ENCODE measurements around the gene CLDN1. TPM values are rescaled to one million over a fixed set of nuclear protein-coding genes. Genes with fewer than 3 reads are reported as not detected.

CLDN1 gene
- total RNA-seq, 6 experiments from 2014 or later: 79.9 to 241 (median 135) TPM

GRCh38 chr3:190359813-190360212 is 37.6 kb upstream of the CLDN1 start:
- Histone ChIP-seq H3K27me3 (no peaks in the 10 kb centered on the region), H3K27ac (no peak overlapping the region), H3K9me3 (no peaks in the 10 kb centered on the region), H3K4me1 (no peaks in the 10 kb centered on the region), H3K4me3 (no peak overlapping the region), H3K36me3 (no peaks in the 10 kb centered on the region)
- TF ChIP-seq POLR2A (IDR thresholded peaks at IDR 0.05): no peak
- TF ChIP-seq CTCF (IDR thresholded peaks at IDR 0.05): no peak
- intact Hi-C loops (cut with DNase I): no loop called here
- DNase-seq (no peak), ATAC-seq (peak; percentile 44 to 68 (median 56))
- 54% methylated on average over 2 of the region's 2 CpGs for WGBS (ENCODE audit: insufficient coverage, low coverage, low lambda C conversion rate, missing lambda C conversion rate)

- intact Hi-C loops (cut with DNase I): no loop called here
- WGBS (ENCODE audit: insufficient coverage, low coverage, low lambda C conversion rate, missing lambda C conversion rate): 77% methylated on average over 2 of the region's 2 CpGs
- Histone ChIP-seq H3K36me3 (no peaks in the 10 kb centered on the region), H3K4me3 (no peak overlapping the region), H3K27ac (no peak overlapping the region), H3K27me3 (no peaks in the 10 kb centered on the region), H3K4me1 (no peaks in the 10 kb centered on the region), H3K9me3 (no peaks in the 10 kb centered on the region)
- no peak for ATAC-seq
- no peak for TF ChIP-seq CTCF (IDR thresholded peaks at IDR 0.05)
- no peak for TF ChIP-seq POLR2A (IDR thresholded peaks at IDR 0.05)
- no peak for DNase-seq
These were observed 35.2 kb upstream of the CLDN1 start for GRCh38 chr3:190357468-190357867.

- no peak for TF ChIP-seq POLR2A (IDR thresholded peaks at IDR 0.05)
- no peak for TF ChIP-seq CTCF (IDR thresholded peaks at IDR 0.05)
- ATAC-seq (no peak), DNase-seq (no peak)
- no peaks in the 10 kb centered on the region for H3K9me3 ChIP-seq
- no peak overlapping the region for H3K27ac ChIP-seq
- no peaks in the 10 kb centered on the region for H3K27me3 ChIP-seq
- H3K4me3 ChIP-seq: no peak overlapping the region
- no peaks in the 10 kb centered on the region for H3K36me3 ChIP-seq
- H3K4me1 ChIP-seq: no peaks in the 10 kb centered on the region
- intact Hi-C loops (cut with DNase I): no loop called here
These were observed 34.0 kb upstream of the CLDN1 start for GRCh38 chr3:190356246-190356645.

- H3K36me3 ChIP-seq: no peaks in the 10 kb centered on the region
- WGBS (ENCODE audit: insufficient coverage, low coverage, low lambda C conversion rate, missing lambda C conversion rate): 92% methylated on average over 1 of the region's 1 CpG
- TF ChIP-seq POLR2A (IDR thresholded peaks at IDR 0.05) (no peak), CTCF (IDR thresholded peaks at IDR 0.05) (no peak)
- no peak overlapping the region for H3K27ac ChIP-seq
- DNase-seq: no peak
- intact Hi-C loops (cut with DNase I): no loop called here
- no peaks in the 10 kb centered on the region for H3K27me3 ChIP-seq
- no peaks in the 10 kb centered on the region for H3K4me1 ChIP-seq
- peak in 2 of 4 donors; percentile 29 to 72 for ATAC-seq
- no peak overlapping the region for H3K4me3 ChIP-seq
- H3K9me3 ChIP-seq: no peaks in the 10 kb centered on the region
These were observed 30.7 kb upstream of the CLDN1 start for GRCh38 chr3:190352861-190353457.

DNA sequence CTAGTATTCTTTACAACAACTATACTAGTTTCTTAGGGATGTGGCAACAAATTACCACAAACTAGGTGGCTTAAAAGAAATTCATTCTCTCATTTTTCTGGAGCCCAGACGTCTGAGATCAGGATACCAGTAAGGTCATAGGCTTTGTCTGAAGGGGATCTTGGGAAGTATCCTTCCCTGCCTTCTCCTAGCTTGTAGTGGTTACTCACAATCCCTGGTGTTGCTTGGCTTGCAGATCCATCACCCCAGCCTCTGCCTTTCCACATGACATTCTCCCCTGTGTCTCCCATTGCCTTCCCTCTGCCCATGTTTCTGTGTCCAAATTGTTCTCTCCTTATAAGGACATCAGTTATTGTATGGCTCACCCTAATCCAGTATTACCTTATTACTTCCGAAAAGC is 24.3 kb upstream of the CLDN1 start:
- no peak overlapping the region for H3K4me3 ChIP-seq
- H3K4me1 ChIP-seq: peaks cover 0 to 10% (median 0%) of the 10 kb centered on the region in 4 donors
- 64% methylated on average over 2 of the region's 2 CpGs for WGBS (ENCODE audit: insufficient coverage, low coverage, low lambda C conversion rate, missing lambda C conversion rate)
- no peaks in the 10 kb centered on the region for H3K27me3 ChIP-seq
- no peak for ATAC-seq
- no peaks in the 10 kb centered on the region for H3K36me3 ChIP-seq
- peak overlapping the region in 2 of 3 donors; percentile 83 to 85 for H3K27ac ChIP-seq
- H3K9me3 ChIP-seq: no peaks in the 10 kb centered on the region
- TF ChIP-seq CTCF (IDR thresholded peaks at IDR 0.05) (no peak), POLR2A (IDR thresholded peaks at IDR 0.05) (no peak)
- DNase-seq: no peak
- intact Hi-C loops (cut with DNase I): no loop called here

All from right lobe of liver (tissue), 6 donors.